Trophoblast cell (in vitro differentiated cells and primary cell): ENCODE measurements around the gene BCL11A.

ENCODE experiments used
- DNase-seq, 2 donors: peaks; one replicate each; pipeline ENCODE4 v3.0.0-alpha.2; 2016
- H2AFZ ChIP-seq: 2 replicates; pipeline ENCODE4 v1.6.1; 2013; ENCODE audit warnings: low read length, moderate library complexity, mild to moderate bottlenecking; ENCODE audit not compliant: insufficient read depth, poor library complexity
- H2AK5ac ChIP-seq: 2 replicates; pipeline ENCODE4 v1.6.1; 2013; ENCODE audit warnings: mild to moderate bottlenecking, low read length
- H2BK120ac ChIP-seq: 2 replicates; pipeline ENCODE4 v1.6.1; 2013; ENCODE audit warnings: low read length, mild to moderate bottlenecking, moderate library complexity; ENCODE audit not compliant: insufficient read depth, poor library complexity
- H2BK12ac ChIP-seq: 2 replicates; pipeline ENCODE4 v1.6.1; 2013; ENCODE audit warnings: mild to moderate bottlenecking, low read length, moderate library complexity
- H2BK5ac ChIP-seq: 2 replicates; pipeline ENCODE4 v1.6.1; 2013; ENCODE audit warnings: low read length, low read depth, moderate library complexity, mild to moderate bottlenecking; ENCODE audit not compliant: poor library complexity
- H3K14ac ChIP-seq: 2 replicates; pipeline ENCODE4 v1.6.1; 2013; ENCODE audit warnings: mild to moderate bottlenecking, low read length
- H3K18ac ChIP-seq: 2 replicates; pipeline ENCODE4 v1.6.1; 2013; ENCODE audit warnings: mild to moderate bottlenecking, low read length
- H3K23ac ChIP-seq: 2 replicates; pipeline ENCODE4 v1.6.1; 2013; ENCODE audit warnings: low read length
- H3K27ac ChIP-seq: 2 replicates; pipeline ENCODE4 v1.5.1; 2013; ENCODE audit warnings: low read depth, mild to moderate bottlenecking, inconsistent platforms, low read length, moderate library complexity
- H3K27me3 ChIP-seq: 2 replicates; pipeline ENCODE4 v1.6.1; 2013; ENCODE audit warnings: inconsistent platforms, mild to moderate bottlenecking, low read length, moderate library complexity; ENCODE audit not compliant: insufficient read depth
- H3K36me3 ChIP-seq, 2 experiments: 1 replicate in 1 of 2; 2 replicates in 1 of 2; pipeline ENCODE4 v1.6.1; 2013; ENCODE audit warnings: low read length in 2 of 2, mild to moderate bottlenecking in 2 of 2, moderate library complexity in 1 of 2; ENCODE audit not compliant: insufficient read depth in 2 of 2, control insufficient read depth in 1 of 2
- H3K4ac ChIP-seq: 2 replicates; pipeline ENCODE4 v1.6.1; 2013; ENCODE audit warnings: low read depth, mild to moderate bottlenecking, low read length, moderate library complexity
- H3K4me1 ChIP-seq, 2 experiments: 1 replicate in 1 of 2; 2 replicates in 1 of 2; pipeline ENCODE4 v1.6.1; 2013; ENCODE audit warnings: low read length in 2 of 2, mild to moderate bottlenecking in 2 of 2, moderate library complexity in 1 of 2; ENCODE audit not compliant: insufficient read depth in 2 of 2, control insufficient read depth in 1 of 2
- H3K4me2 ChIP-seq: 2 replicates; pipeline ENCODE4 v1.6.1; 2013; ENCODE audit warnings: inconsistent platforms, mild to moderate bottlenecking, low read length, moderate library complexity
- H3K4me3 ChIP-seq: 2 replicates; pipeline ENCODE4 v1.5.1; 2013; ENCODE audit warnings: mild to moderate bottlenecking, low read depth, low read length, inconsistent platforms
- H3K79me1 ChIP-seq: one replicate; pipeline ENCODE4 v1.6.1; 2013; ENCODE audit warnings: low read length
- H3K79me2 ChIP-seq: 2 replicates; pipeline ENCODE4 v1.6.1; 2013; ENCODE audit warnings: low read length, mild to moderate bottlenecking; ENCODE audit not compliant: control insufficient read depth, insufficient read depth, poor library complexity
- H3K9ac ChIP-seq: 2 replicates; pipeline ENCODE4 v1.6.1; 2013; ENCODE audit warnings: mild to moderate bottlenecking, low read length
- H3K9me3 ChIP-seq: 2 replicates; pipeline ENCODE4 v1.6.1; 2013; ENCODE audit warnings: low read depth, mild to moderate bottlenecking, control low read depth, inconsistent platforms, low read length; ENCODE audit not compliant: insufficient read depth
- H4K12ac ChIP-seq: 2 replicates; pipeline ENCODE4 v1.6.1; 2013; ENCODE audit warnings: low read depth, mild to moderate bottlenecking, low read length, moderate library complexity
- H4K8ac ChIP-seq: 2 replicates; pipeline ENCODE4 v1.6.1; 2013; ENCODE audit warnings: low read depth, mild to moderate bottlenecking, low read length, moderate library complexity
- H4K91ac ChIP-seq: one replicate; pipeline ENCODE4 v1.6.1; 2013; ENCODE audit warnings: low read depth, mild to moderate bottlenecking, low read length, moderate library complexity
- WGBS: extraction: QIAGEN DNeasy Blood & Tissue Kit; methylation state at CpG from one replicate; pipeline ENCODE4 v1.1.7; 2013; ENCODE audit warnings: missing lambda C conversion rate; ENCODE audit not compliant: insufficient read length, insufficient coverage; ENCODE audit errors: extremely low coverage; 5-methylcytosine and 5-hydroxymethylcytosine counted together

Gene BCL11A

GRCh38 chr2:60520917-60521539 lies 32.4 kb downstream of the BCL11A start:
- Histone ChIP-seq H3K4me1 (peaks cover 10 to 11% of the 10 kb centered on the region in 2 experiments), H2AK5ac (no peak overlapping the region), H3K79me1 (peaks cover 8% of the 10 kb centered on the region), H3K23ac (no peak overlapping the region), H3K4me3 (no peak overlapping the region), H3K9me3 (no peaks in the 10 kb centered on the region), H4K12ac (no peak overlapping the region), H3K27me3 (no peaks in the 10 kb centered on the region), H3K36me3 (peaks cover 3 to 8% of the 10 kb centered on the region in 2 experiments), H2BK120ac (no peak overlapping the region), H3K79me2 (no peaks in the 10 kb centered on the region), H3K4me2 (no peak overlapping the region), H3K9ac (no peak overlapping the region), H3K14ac (no peak overlapping the region), H3K27ac (no peak overlapping the region), H3K18ac (no peak overlapping the region), H4K91ac (no peak overlapping the region), H2AFZ (no peak overlapping the region), H4K8ac (no peak overlapping the region), H2BK5ac (no peak overlapping the region), H2BK12ac (no peak overlapping the region), H3K4ac (no peak overlapping the region)
- WGBS = no CpG with 5 or more reads among the region's 9 CpGs
- no peak for DNase-seq

- Histone ChIP-seq H2BK5ac (no peak overlapping the region), H3K27ac (no peak overlapping the region), H3K9ac (no peak overlapping the region), H3K14ac (no peak overlapping the region), H3K18ac (no peak overlapping the region), H3K4me1 (peaks cover 16 to 17% of the 10 kb centered on the region in 2 experiments), H3K36me3 (peaks cover 3 to 8% of the 10 kb centered on the region in 2 experiments), H4K8ac (no peak overlapping the region), H3K4me3 (no peak overlapping the region), H3K23ac (no peak overlapping the region), H3K79me1 (peaks cover 8% of the 10 kb centered on the region), H4K91ac (no peak overlapping the region), H3K4me2 (no peak overlapping the region), H2BK12ac (no peak overlapping the region), H2AFZ (no peak overlapping the region), H2AK5ac (no peak overlapping the region), H3K9me3 (no peaks in the 10 kb centered on the region), H4K12ac (no peak overlapping the region), H2BK120ac (no peak overlapping the region), H3K27me3 (no peaks in the 10 kb centered on the region), H3K79me2 (no peaks in the 10 kb centered on the region), H3K4ac (no peak overlapping the region)
- no peak for DNase-seq
- WGBS = no CpG with 5 or more reads among the region's 8 CpGs
Measured at GRCh38 chr2:60520151-60520876, 33.1 kb downstream of the BCL11A start.

GRCh38 chr2:60519231-60519863 lies 34.1 kb downstream of the BCL11A start:
- no peak overlapping the region for H4K12ac ChIP-seq
- H3K4me2 ChIP-seq = no peak overlapping the region
- H3K18ac ChIP-seq = no peak overlapping the region
- H4K8ac ChIP-seq = no peak overlapping the region
- H3K4ac ChIP-seq = no peak overlapping the region
- no peak overlapping the region for H4K91ac ChIP-seq
- H2BK5ac ChIP-seq = no peak overlapping the region
- H3K9ac ChIP-seq = no peak overlapping the region
- no peaks in the 10 kb centered on the region for H3K9me3 ChIP-seq
- H3K4me3 ChIP-seq = no peak overlapping the region
- peaks cover 8% of the 10 kb centered on the region for H3K79me1 ChIP-seq
- H3K27me3 ChIP-seq = no peaks in the 10 kb centered on the region
- no peak overlapping the region for H3K14ac ChIP-seq
- H2BK120ac ChIP-seq = no peak overlapping the region
- H3K23ac ChIP-seq = no peak overlapping the region
- no peak for DNase-seq
- no peak overlapping the region for H2AK5ac ChIP-seq
- H3K27ac ChIP-seq = no peak overlapping the region
- H2AFZ ChIP-seq = no peak overlapping the region
- peaks cover 16 to 17% of the 10 kb centered on the region in 2 experiments for H3K4me1 ChIP-seq
- no CpG with 5 or more reads among the region's 7 CpGs for WGBS
- no peak overlapping the region for H2BK12ac ChIP-seq
- H3K79me2 ChIP-seq = no peaks in the 10 kb centered on the region
- peaks cover 3 to 8% of the 10 kb centered on the region in 2 experiments for H3K36me3 ChIP-seq

DNA sequence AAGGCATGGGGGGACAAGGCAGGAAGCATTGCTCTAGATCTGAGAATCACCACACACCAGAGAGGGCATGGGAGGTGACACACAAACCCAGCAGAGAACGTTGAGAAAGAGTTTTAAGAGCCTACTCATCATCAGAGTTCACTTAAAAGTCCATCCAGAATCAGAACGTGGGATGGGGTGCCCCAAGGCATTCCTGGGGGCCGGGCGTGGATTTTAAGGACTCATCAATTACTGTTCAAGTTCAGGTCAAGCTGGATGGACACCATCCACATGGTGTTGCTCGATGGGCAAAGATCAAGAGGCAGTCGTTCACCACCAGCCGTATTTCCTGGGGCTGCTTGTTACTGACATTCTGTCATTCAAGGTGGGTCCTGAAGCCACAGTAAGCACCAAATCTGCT lies 34.9 kb downstream of the BCL11A start:
- Histone ChIP-seq H3K79me1 (peaks cover 8% of the 10 kb centered on the region), H3K36me3 (peaks cover 3 to 8% of the 10 kb centered on the region in 2 experiments), H2AK5ac (no peak overlapping the region), H4K12ac (no peak overlapping the region), H3K4me2 (no peak overlapping the region), H2BK12ac (no peak overlapping the region), H3K27me3 (no peaks in the 10 kb centered on the region), H4K91ac (no peak overlapping the region), H3K79me2 (no peaks in the 10 kb centered on the region), H3K4me3 (no peak overlapping the region), H2AFZ (no peak overlapping the region), H3K9me3 (no peaks in the 10 kb centered on the region), H2BK120ac (no peak overlapping the region), H3K4me1 (peaks cover 16 to 17% of the 10 kb centered on the region in 2 experiments), H3K14ac (no peak overlapping the region), H4K8ac (no peak overlapping the region), H2BK5ac (no peak overlapping the region), H3K4ac (no peak overlapping the region), H3K23ac (no peak overlapping the region), H3K27ac (no peak overlapping the region), H3K9ac (no peak overlapping the region), H3K18ac (no peak overlapping the region)
- no CpG with 5 or more reads among the region's 7 CpGs for WGBS
- no peak for DNase-seq
